HG02970 (cell line): ENCODE measurements around the gene TMEM50B.

Experiments used
- ATAC-seq: cut with Tn5 transposase; IDR thresholded peaks from one replicate; pipeline ENCODE4 v1.9.1; 2021; ENCODE audit warnings: mild to moderate bottlenecking, moderate library complexity, moderate number of reproducible peaks; ENCODE audit not compliant: unreplicated experiment, low FRiP score

The TMEM50B gene

DNA sequence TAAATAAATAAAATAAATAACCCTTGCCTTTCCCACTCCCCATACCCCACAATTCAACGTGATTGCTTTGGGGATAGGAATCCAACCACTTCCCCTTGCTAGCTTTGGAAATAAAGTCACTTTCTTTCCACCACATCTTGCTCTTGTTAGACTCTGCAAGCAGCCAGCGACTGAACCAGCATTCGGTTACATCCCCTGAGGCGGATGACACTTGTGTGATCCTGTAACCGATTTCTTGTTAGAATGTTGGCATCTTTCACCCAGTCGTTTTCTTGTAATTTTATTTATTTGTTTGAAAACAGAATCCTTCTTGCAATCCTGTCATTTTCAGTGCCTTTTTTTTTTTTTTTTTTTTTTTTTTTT lies 78.2 kb downstream of the TMEM50B start:
- ATAC-seq = no peak
